ENCODE measurements around the gene NUCKS1. TPM values are rescaled to one million over a fixed set of nuclear protein-coding genes. Genes with fewer than 3 reads are reported as not detected.

NUCKS1 gene
- total RNA-seq, 4 donors from 2014 or later = 130 to 180 (median 138) TPM

GRCh38 chr1:205677167-205677566 lies 72.8 kb downstream of the NUCKS1 start:
- Histone ChIP-seq H3K27me3 (peaks cover 1% of the 10 kb centered on the region), H3K9me3 (no peaks in the 10 kb centered on the region), H3K36me3 (no peaks in the 10 kb centered on the region), H3K4me1 (peaks cover 0 to 21% (median 14%) of the 10 kb centered on the region in 3 donors), H3K4me3 (no peak overlapping the region), H3K27ac (no peak overlapping the region)
- no peak for ATAC-seq
- 64 to 80% methylated on average over 5 of the region's 5 CpGs for WGBS, 2 donors (ENCODE audit: low coverage in 1 of 2)
- TF ChIP-seq EP300 (IDR thresholded peaks at IDR 0.05) (no peak), POLR2AphosphoS5 (IDR thresholded peaks at IDR 0.05) (no peak), POLR2A (IDR thresholded peaks at IDR 0.05) (no peak)
- TF ChIP-seq, protein P1, sequence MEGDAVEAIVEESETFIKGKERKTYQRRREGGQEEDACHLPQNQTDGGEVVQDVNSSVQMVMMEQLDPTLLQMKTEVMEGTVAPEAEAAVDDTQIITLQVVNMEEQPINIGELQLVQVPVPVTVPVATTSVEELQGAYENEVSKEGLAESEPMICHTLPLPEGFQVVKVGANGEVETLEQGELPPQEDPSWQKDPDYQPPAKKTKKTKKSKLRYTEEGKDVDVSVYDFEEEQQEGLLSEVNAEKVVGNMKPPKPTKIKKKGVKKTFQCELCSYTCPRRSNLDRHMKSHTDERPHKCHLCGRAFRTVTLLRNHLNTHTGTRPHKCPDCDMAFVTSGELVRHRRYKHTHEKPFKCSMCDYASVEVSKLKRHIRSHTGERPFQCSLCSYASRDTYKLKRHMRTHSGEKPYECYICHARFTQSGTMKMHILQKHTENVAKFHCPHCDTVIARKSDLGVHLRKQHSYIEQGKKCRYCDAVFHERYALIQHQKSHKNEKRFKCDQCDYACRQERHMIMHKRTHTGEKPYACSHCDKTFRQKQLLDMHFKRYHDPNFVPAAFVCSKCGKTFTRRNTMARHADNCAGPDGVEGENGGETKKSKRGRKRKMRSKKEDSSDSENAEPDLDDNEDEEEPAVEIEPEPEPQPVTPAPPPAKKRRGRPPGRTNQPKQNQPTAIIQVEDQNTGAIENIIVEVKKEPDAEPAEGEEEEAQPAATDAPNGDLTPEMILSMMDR (IDR thresholded peaks at IDR 0.05) = no peak

- 83 to 92% methylated on average over 1 to 2 of the region's 3 CpGs for WGBS, 2 donors (ENCODE audit: low coverage in 1 of 2)
- H3K27me3 ChIP-seq = peaks cover 7% of the 10 kb centered on the region
- no peak overlapping the region for H3K4me3 ChIP-seq
- no peak for ATAC-seq
- no peaks in the 10 kb centered on the region for H3K9me3 ChIP-seq
- H3K4me1 ChIP-seq = peaks cover 0 to 21% (median 14%) of the 10 kb centered on the region in 3 donors
- H3K36me3 ChIP-seq = no peaks in the 10 kb centered on the region
- no peak overlapping the region for H3K27ac ChIP-seq
- TF ChIP-seq EP300 (IDR thresholded peaks at IDR 0.05) = no peak
- TF ChIP-seq, protein P1 (IDR thresholded peaks at IDR 0.05) = no peak
- no peak for TF ChIP-seq POLR2A (IDR thresholded peaks at IDR 0.05)
- no peak for TF ChIP-seq POLR2AphosphoS5 (IDR thresholded peaks at IDR 0.05)
Measured at GRCh38 chr1:205676597-205676996, 73.4 kb downstream of the NUCKS1 start.

DNA sequence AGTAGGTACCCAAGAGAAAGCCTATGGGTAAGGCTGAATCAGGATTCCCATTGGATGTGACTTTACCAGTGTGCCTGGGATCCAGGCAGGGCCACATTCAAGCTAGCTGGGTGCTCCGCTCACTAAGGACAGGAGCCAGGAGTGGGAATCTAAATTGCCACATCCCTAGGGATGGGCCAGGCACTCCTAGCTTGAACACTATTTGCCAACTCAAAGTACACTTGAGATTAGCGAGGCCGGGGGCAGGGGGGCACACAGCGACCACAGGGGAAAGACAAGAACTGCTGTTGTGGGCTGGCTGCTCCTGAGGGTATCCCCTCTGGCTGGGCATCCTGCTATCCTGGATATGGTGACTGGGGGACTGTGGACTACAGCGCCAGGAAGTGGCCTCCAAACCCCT lies 74.0 kb downstream of the NUCKS1 start:
- H3K27ac ChIP-seq = no peak overlapping the region
- H3K4me1 ChIP-seq = peaks cover 0 to 21% (median 14%) of the 10 kb centered on the region in 3 donors
- WGBS, 2 donors (ENCODE audit: low coverage in 1 of 2) = 100% methylated on average over 1 of the region's 5 CpGs
- peaks cover 11% of the 10 kb centered on the region for H3K27me3 ChIP-seq
- H3K4me3 ChIP-seq = no peak overlapping the region
- ATAC-seq = no peak
- H3K9me3 ChIP-seq = no peaks in the 10 kb centered on the region
- TF ChIP-seq, protein P1 (IDR thresholded peaks at IDR 0.05) = no peak
- TF ChIP-seq POLR2AphosphoS5 (IDR thresholded peaks at IDR 0.05) (no peak), EP300 (IDR thresholded peaks at IDR 0.05) (no peak), POLR2A (IDR thresholded peaks at IDR 0.05) (no peak)
- H3K36me3 ChIP-seq = no peaks in the 10 kb centered on the region

DNA sequence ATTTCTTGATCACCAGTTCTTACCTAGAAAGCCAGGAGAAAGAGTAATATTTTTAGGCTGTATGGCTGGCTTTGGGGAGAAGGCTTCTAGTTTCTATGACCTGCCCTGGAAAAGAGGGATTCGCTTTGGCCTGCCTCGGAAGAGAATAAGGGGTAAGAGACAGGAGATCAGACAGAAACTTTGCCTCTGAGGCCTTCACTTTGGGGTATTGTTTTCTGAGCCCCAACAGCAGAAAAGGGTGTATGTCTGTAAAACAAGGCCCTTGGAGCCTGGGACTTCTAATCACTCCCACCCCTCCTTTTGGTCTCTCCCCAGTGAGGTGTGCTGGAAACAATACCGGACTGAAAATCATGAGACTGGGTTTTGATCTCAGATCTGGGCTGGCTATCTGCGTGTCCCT lies 74.7 kb downstream of the NUCKS1 start:
- Histone ChIP-seq H3K4me1 (peaks cover 0 to 15% (median 9%) of the 10 kb centered on the region in 3 donors), H3K27ac (no peak overlapping the region), H3K27me3 (peaks cover 18% of the 10 kb centered on the region), H3K4me3 (no peak overlapping the region), H3K36me3 (no peaks in the 10 kb centered on the region), H3K9me3 (no peaks in the 10 kb centered on the region)
- 80 to 94% methylated on average over 1 to 3 of the region's 4 CpGs for WGBS, 2 donors (ENCODE audit: low coverage in 1 of 2)
- TF ChIP-seq, protein P1 (IDR thresholded peaks at IDR 0.05) = no peak
- no peak for TF ChIP-seq EP300 (IDR thresholded peaks at IDR 0.05)
- TF ChIP-seq POLR2A (IDR thresholded peaks at IDR 0.05) = no peak
- TF ChIP-seq POLR2AphosphoS5 (IDR thresholded peaks at IDR 0.05) = no peak
- no peak for ATAC-seq

DNA sequence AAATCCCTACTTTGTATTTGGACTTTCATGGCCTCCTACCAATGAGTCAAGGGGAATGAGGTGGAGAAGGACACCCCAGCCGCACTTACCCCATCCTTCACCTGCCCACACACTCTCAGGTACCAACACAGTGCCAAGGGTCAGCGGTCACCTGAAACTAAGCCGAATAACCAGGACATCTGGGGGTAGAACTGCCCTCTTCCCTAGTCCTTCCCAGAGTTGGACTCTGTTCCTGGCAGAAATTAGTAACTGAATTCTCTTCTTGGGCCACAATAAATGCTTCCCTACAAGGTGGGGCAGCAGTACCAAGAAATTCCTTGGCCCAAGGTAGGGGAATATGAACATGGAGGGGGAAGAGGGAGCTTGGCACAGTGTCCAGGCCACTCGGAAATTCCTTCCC lies 77.0 kb downstream of the NUCKS1 start:
- WGBS, 2 donors (ENCODE audit: low coverage in 1 of 2) = 100% methylated on average over 1 of the region's 4 CpGs; no CpG with 5 or more reads in 1 of the 2 donors
- Histone ChIP-seq H3K36me3 (no peaks in the 10 kb centered on the region), H3K4me3 (no peak overlapping the region), H3K9me3 (no peaks in the 10 kb centered on the region), H3K4me1 (peaks cover 0 to 5% (median 4%) of the 10 kb centered on the region in 3 donors), H3K27ac (no peak overlapping the region), H3K27me3 (peaks cover 41% of the 10 kb centered on the region)
- TF ChIP-seq POLR2A (IDR thresholded peaks at IDR 0.05) (no peak), EP300 (IDR thresholded peaks at IDR 0.05) (no peak), POLR2AphosphoS5 (IDR thresholded peaks at IDR 0.05) (no peak)
- TF ChIP-seq, protein P1 (IDR thresholded peaks at IDR 0.05) = no peak
- ATAC-seq = no peak
